T-helper 1 cell treated with Interleukin-12 subunit alpha and Interleukin-12 subunit beta and Interleukin-4 antibody, amounts not matched to agents 30 μg/mL and 1 μg/mL, for 36 hours (primary cell): ENCODE data around the gene CSF2.
A peak's percentile ranks its signal among the peaks of the same experiment; 100 is the strongest.

Experiments used
- H3K27ac Mint-ChIP-seq: one replicate; pipeline ENCODE4 v1.8.0; 2021; ENCODE audit warnings: mild to moderate bottlenecking, mixed read lengths
- H3K27me3 Mint-ChIP-seq: one replicate; pipeline ENCODE4 v1.8.0; 2021; ENCODE audit warnings: low read depth, mixed read lengths
- H3K36me3 Mint-ChIP-seq: one replicate; pipeline ENCODE4 v1.8.0; 2021; ENCODE audit warnings: low read depth, mixed read lengths
- H3K4me1 Mint-ChIP-seq: one replicate; pipeline ENCODE4 v1.8.0; 2021; ENCODE audit warnings: low read depth, mixed read lengths
- H3K4me3 Mint-ChIP-seq: one replicate; pipeline ENCODE4 v1.8.0; 2021; ENCODE audit warnings: mild to moderate bottlenecking, moderate library complexity, mixed read lengths
- H3K9me3 Mint-ChIP-seq: one replicate; pipeline ENCODE4 v1.8.0; 2021; ENCODE audit warnings: mixed read lengths

Gene CSF2

DNA sequence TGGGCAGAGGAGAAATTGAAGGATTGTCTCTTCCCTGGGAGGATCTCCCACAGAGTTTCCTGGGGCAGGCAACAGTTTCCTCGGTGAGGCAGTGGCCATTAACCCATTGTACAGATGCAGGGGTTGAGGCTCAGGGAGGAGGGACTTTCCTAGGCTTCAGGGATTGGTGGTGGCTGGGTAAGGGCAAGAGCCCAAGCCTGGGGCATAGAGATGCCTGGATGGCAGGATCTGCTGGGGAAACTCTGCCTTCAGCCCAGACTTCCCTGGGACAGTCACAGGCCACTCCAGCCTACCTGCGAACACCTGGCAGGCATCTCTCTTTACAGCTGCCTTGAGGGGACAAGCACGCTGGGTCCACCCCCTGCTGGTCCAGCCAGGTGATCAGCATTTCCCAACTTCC lies 3.6 kb upstream of the CSF2 start:
- peaks cover 7% of the 10 kb centered on the region for H3K36me3 Mint-ChIP-seq
- H3K4me3 Mint-ChIP-seq, result no peak overlapping the region
- no peaks in the 10 kb centered on the region for H3K27me3 Mint-ChIP-seq
- no peaks in the 10 kb centered on the region for H3K9me3 Mint-ChIP-seq
- H3K27ac Mint-ChIP-seq, result peak overlapping the region; percentile 31
- peaks cover 54% of the 10 kb centered on the region for H3K4me1 Mint-ChIP-seq

DNA sequence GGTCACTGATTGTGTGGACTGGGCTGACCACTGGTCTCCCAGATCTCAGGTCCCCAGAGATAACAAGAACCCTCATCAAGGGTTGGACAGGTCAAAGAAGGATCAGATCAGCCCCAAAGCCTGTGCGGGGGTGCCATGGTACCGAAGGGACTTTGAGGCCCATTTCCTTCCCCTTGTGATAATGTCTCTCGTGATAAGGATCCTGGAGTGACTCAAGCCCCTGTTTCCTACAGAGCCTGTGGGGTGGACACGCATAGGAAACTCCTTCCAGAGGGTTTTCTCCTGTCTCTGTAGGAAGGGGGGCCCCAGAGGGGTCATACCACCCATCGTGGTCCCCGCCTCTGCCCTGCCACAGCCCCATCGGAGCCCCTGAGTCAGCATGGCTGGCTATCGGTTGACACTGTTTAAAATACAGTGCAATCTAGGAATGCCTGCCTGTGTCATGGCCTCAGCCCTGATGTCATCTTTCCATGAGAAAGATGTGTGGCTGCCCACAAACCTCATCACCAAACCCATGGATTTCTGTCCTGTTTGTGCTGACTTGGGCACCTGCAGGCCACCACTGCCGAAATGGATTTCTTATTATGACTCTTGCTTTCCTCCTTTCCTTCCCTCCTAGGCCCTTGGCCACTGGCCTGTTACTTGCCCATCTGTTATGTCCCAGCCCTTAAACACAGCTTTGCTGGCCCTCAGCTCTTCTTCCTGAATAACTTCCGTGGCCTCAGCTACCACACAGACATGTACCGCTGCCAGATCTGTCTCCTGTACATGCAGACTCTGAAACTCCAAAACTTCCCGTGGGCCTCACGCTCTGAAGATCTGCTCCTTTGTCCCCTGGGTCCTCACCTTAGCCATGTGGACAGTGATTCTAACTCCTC lies 2.9 kb upstream of the CSF2 start:
- Mint-ChIP-seq H3K4me3 (no peak overlapping the region), H3K4me1 (peaks cover 55% of the 10 kb centered on the region), H3K27ac (peak overlapping the region; percentile 74), H3K36me3 (peaks cover 7% of the 10 kb centered on the region), H3K27me3 (no peaks in the 10 kb centered on the region), H3K9me3 (no peaks in the 10 kb centered on the region)

DNA sequence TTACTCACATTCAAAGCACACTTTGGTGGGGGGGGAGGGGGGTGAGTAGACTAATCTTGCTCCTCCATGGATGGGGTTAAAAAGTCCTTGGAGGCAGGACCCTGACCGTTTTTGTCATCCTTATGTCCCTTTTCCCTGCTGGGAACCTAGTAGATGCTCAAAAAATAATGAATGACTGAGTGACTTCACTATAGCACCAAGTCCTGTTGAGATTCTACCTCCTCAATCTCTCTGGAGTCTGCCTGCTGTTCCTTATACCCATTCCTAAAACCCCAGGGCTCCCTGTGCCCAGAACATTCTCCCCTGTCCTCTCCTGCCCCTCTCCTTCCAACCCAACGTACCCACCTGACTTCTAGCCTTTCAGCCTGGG lies 2.3 kb upstream of the CSF2 start:
- Mint-ChIP-seq H3K4me3 (no peak overlapping the region), H3K9me3 (no peaks in the 10 kb centered on the region), H3K27me3 (no peaks in the 10 kb centered on the region), H3K27ac (peak overlapping the region; percentile 74), H3K4me1 (peaks cover 52% of the 10 kb centered on the region), H3K36me3 (peaks cover 8% of the 10 kb centered on the region)

DNA sequence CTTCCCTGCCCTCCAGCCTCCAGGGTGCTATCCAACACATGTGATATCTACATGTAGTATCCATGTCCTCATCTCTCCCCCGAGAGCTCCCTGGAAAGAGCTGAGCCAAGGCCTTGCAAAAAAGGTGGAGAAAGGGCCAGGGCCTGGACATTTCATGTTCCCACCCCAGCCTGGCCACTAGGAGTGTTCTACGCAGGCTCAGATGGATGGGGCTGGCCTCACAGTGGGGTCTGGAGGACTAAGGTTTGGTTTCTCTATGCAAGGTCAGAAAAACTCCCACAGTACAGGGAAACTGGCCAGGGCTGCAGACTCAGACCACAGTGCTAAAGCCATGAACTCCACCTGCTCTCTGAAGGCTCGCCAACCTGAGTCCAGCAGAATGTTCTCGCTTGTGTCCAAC lies 1.5 kb upstream of the CSF2 start:
- H3K4me1 Mint-ChIP-seq, result peaks cover 50% of the 10 kb centered on the region
- no peaks in the 10 kb centered on the region for H3K27me3 Mint-ChIP-seq
- H3K9me3 Mint-ChIP-seq, result no peaks in the 10 kb centered on the region
- H3K4me3 Mint-ChIP-seq, result no peak overlapping the region
- H3K36me3 Mint-ChIP-seq, result peaks cover 10% of the 10 kb centered on the region
- peak overlapping the region; percentile 69 for H3K27ac Mint-ChIP-seq

DNA sequence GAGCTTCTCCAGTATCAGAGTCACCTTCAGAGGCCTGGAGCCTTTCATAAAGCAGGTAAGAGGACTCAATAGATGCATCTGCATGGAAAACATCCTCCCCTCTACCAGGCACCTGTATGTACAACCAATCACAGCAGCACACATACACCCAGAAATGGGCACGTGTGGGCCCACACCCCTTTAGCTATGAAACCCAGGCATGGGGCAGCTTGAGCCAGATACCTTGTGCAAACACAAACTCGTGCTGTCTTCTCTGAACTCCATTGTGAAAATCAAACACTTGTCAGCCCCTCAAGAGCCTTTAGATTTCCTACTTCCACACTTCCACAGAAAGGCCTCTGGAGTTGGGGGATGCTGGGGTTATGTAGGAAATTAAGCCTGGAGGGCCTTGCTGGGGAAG lies 1.1 kb upstream of the CSF2 start:
- no peaks in the 10 kb centered on the region for H3K9me3 Mint-ChIP-seq
- peak overlapping the region; percentile 69 for H3K27ac Mint-ChIP-seq
- no peak overlapping the region for H3K4me3 Mint-ChIP-seq
- peaks cover 11% of the 10 kb centered on the region for H3K36me3 Mint-ChIP-seq
- no peaks in the 10 kb centered on the region for H3K27me3 Mint-ChIP-seq
- H3K4me1 Mint-ChIP-seq, result peaks cover 51% of the 10 kb centered on the region

DNA sequence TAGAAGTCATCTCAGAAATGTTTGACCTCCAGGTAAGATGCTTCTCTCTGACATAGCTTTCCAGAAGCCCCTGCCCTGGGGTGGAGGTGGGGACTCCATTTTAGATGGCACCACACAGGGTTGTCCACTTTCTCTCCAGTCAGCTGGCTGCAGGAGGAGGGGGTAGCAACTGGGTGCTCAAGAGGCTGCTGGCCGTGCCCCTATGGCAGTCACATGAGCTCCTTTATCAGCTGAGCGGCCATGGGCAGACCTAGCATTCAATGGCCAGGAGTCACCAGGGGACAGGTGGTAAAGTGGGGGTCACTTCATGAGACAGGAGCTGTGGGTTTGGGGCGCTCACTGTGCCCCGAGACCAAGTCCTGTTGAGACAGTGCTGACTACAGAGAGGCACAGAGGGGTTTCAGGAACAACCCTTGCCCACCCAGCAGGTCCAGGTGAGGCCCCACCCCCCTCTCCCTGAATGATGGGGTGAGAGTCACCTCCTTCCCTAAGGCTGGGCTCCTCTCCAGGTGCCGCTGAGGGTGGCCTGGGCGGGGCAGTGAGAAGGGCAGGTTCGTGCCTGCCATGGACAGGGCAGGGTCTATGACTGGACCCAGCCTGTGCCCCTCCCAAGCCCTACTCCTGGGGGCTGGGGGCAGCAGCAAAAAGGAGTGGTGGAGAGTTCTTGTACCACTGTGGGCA lies 642 bp downstream of the CSF2 start:
- Mint-ChIP-seq H3K4me1 (peaks cover 54% of the 10 kb centered on the region), H3K36me3 (peaks cover 7% of the 10 kb centered on the region), H3K9me3 (no peaks in the 10 kb centered on the region), H3K27ac (peak overlapping the region; percentile 77), H3K4me3 (peak overlapping the region; percentile 64), H3K27me3 (no peaks in the 10 kb centered on the region)

DNA sequence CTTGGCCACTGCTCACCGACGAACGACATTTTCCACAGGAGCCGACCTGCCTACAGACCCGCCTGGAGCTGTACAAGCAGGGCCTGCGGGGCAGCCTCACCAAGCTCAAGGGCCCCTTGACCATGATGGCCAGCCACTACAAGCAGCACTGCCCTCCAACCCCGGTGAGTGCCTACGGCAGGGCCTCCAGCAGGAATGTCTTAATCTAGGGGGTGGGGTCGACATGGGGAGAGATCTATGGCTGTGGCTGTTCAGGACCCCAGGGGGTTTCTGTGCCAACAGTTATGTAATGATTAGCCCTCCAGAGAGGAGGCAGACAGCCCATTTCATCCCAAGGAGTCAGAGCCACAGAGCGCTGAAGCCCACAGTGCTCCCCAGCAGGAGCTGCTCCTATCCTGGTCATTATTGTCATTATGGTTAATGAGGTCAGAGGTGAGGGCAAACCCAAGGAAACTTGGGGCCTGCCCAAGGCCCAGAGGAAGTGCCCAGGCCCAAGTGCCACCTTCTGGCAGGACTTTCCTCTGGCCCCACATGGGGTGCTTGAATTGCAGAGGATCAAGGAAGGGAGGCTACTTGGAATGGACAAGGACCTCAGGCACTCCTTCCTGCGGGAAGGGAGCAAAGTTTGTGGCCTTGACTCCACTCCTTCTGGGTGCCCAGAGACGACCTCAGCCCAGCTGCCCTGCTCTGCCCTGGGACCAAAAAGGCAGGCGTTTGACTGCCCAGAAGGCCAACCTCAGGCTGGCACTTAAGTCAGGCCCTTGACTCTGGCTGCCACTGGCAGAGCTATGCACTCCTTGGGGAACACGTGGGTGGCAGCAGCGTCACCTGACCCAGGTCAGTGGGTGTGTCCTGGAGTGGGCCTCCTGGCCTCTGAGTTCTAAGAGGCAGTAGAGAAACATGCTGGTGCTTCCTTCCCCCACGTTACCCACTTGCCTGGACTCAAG lies 1.5 kb downstream of the CSF2 start:
- Mint-ChIP-seq H3K4me1 (peaks cover 54% of the 10 kb centered on the region), H3K27ac (peak overlapping the region; percentile 77)

DNA sequence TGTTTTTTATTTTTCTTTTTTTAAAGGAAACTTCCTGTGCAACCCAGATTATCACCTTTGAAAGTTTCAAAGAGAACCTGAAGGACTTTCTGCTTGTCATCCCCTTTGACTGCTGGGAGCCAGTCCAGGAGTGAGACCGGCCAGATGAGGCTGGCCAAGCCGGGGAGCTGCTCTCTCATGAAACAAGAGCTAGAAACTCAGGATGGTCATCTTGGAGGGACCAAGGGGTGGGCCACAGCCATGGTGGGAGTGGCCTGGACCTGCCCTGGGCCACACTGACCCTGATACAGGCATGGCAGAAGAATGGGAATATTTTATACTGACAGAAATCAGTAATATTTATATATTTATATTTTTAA lies 2.1 kb downstream of the CSF2 start:
- Mint-ChIP-seq H3K36me3 (peaks cover 7% of the 10 kb centered on the region), H3K27ac (peak overlapping the region; percentile 77), H3K4me3 (peak overlapping the region; percentile 65), H3K4me1 (peaks cover 54% of the 10 kb centered on the region), H3K27me3 (no peaks in the 10 kb centered on the region), H3K9me3 (no peaks in the 10 kb centered on the region)

More for the DNA sequence above, 1.5 kb downstream of the CSF2 start:
- Mint-ChIP-seq H3K4me3 (peak overlapping the region; percentile 65), H3K9me3 (no peaks in the 10 kb centered on the region), H3K36me3 (peaks cover 7% of the 10 kb centered on the region), H3K27me3 (no peaks in the 10 kb centered on the region)

DNA sequence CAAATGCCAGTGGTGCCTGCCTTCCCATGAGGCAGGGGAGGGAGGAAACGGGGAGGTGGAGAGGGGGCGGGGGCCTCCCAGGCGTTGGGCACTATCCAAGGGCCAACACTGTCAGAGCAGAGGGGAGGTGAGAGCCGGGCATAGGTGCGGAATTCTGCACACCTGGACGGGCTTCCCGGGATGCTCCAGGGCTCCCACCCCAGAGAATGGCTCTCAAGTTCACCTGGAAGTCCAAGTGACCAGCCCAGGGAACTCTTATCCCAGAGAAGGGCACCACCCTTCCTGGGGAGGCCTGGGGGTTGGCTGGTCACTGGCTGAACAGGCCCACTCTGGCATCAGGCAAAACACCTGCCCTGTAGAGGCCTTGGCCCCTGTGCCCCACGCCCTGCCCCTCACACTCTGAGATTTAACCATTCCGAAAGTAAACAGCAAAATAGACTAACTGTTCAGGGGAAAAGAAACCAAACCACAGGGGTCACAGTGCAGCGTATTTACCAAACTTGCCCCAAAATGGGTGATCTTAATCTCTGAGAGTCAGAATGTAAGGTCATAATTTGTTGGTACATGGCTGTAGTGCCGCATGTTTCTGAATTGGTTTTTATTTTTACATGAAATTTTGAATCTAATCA lies 2.7 kb downstream of the CSF2 start:
- Mint-ChIP-seq H3K9me3 (no peaks in the 10 kb centered on the region), H3K4me3 (no peak overlapping the region), H3K27ac (peak overlapping the region; percentile 83), H3K27me3 (no peaks in the 10 kb centered on the region), H3K4me1 (peaks cover 52% of the 10 kb centered on the region), H3K36me3 (peaks cover 7% of the 10 kb centered on the region)

DNA sequence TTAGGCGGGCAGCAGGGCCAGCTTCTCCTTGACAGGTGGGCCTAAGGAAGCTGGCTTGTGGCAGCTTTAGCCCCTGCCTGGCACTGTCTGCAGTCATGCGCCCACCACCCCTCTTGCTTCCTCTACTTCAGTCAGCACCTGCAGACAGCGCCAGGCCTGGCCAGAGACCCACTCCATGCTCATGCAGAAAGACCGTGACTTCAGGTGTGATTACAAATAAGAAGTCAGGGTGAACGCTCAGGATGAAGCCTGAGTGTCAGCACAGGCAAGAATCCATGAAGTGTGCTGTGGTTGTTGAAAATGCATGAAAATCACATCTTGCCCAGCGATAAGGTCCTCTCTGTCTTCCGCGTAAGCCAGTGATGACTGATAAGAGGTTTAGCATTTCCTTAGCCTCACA lies 3.4 kb downstream of the CSF2 start:
- Mint-ChIP-seq H3K9me3 (no peaks in the 10 kb centered on the region), H3K36me3 (peaks cover 6% of the 10 kb centered on the region), H3K4me1 (peaks cover 54% of the 10 kb centered on the region), H3K27me3 (no peaks in the 10 kb centered on the region), H3K4me3 (peak overlapping the region; percentile 14), H3K27ac (peak overlapping the region; percentile 83)

DNA sequence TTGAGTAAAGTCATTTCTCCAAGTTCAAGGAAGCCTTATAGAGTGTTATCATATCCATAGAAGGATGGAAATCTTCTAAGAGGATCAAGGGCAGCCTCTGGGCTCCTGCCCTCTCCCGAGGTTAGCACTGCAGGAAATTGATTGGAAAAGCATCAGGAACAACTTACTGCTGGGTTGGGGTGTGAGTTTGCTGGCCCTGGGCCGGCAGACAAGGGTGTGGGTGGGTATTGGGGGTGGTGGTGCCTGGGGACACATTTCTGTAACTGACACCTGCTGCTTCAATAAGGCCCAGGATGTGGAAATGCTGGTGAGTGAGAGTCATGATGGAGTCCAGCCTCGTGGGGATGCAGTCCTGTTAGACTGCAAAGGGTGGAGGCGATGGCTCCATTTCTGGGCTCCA lies 5.5 kb downstream of the CSF2 start:
- Mint-ChIP-seq H3K36me3 (peaks cover 6% of the 10 kb centered on the region), H3K4me3 (no peak overlapping the region), H3K27ac (peak overlapping the region; percentile 73), H3K4me1 (peaks cover 62% of the 10 kb centered on the region), H3K27me3 (no peaks in the 10 kb centered on the region), H3K9me3 (no peaks in the 10 kb centered on the region)

DNA sequence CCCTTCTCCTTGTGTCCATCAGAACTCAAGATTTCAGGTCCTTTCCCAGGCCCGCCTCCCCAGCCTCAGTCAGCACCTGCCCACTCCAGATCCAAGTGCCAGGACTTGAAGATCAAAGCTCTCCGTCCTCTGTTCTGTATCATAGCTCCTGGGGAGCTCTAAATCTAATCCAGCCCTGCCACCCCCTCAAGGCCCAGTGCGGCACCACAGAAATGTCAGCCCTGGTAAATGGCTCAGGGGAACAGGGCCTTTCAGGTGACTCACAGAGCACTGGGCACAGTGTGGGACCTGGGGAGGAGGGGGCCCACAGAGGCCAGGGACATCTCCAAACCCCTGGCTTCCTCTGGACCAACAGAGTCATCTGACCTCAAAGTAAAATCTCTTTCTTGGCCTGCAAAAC lies 6.0 kb downstream of the CSF2 start:
- peaks cover 58% of the 10 kb centered on the region for H3K4me1 Mint-ChIP-seq
- no peaks in the 10 kb centered on the region for H3K9me3 Mint-ChIP-seq
- no peak overlapping the region for H3K27ac Mint-ChIP-seq
- H3K27me3 Mint-ChIP-seq, result no peaks in the 10 kb centered on the region
- peaks cover 6% of the 10 kb centered on the region for H3K36me3 Mint-ChIP-seq
- H3K4me3 Mint-ChIP-seq, result no peak overlapping the region

DNA sequence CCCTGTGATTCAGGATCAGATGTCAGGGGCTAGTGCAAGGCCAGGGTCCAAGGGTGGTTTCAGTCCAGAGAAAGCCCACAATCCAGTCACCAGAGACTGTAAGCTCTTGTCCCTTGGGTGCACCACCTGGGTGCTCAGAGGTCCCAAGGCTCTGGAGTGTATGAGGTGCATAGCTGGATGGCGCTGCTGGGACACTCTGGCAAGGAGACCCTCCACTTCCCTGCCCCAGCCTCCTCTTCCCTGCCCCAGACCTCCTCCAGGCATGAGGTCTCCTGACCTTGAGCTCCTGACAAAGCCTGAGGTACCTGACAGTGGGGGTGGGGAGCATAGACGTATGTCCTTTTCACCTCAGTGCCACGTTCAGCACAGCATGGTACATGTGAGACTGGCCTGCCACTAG lies 7.0 kb downstream of the CSF2 start:
- Mint-ChIP-seq H3K36me3 (peaks cover 7% of the 10 kb centered on the region), H3K27me3 (no peaks in the 10 kb centered on the region), H3K4me1 (peaks cover 58% of the 10 kb centered on the region), H3K4me3 (no peak overlapping the region), H3K27ac (no peak overlapping the region), H3K9me3 (no peaks in the 10 kb centered on the region)

DNA sequence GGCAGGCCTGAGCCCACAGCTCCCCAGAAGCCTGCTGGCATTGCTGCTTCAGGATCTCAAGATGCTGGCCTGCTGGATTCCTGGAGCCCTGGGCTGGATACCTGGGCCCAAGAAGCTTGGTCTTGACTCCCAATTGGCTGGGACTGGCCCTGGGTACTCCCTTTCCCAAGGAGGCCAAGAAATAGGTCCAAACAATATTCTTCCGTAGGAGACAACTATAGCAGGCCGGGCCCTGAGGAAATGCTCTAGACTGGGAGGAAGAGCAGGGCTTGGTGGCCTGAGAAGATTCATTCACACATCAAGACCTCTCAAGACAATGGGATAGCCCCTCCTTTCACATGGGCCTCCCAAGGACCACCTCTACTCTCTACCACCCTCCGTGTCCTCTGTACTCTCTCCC lies 7.9 kb downstream of the CSF2 start:
- no peaks in the 10 kb centered on the region for H3K9me3 Mint-ChIP-seq
- peaks cover 64% of the 10 kb centered on the region for H3K4me1 Mint-ChIP-seq
- H3K36me3 Mint-ChIP-seq, result peaks cover 6% of the 10 kb centered on the region
- H3K27me3 Mint-ChIP-seq, result no peaks in the 10 kb centered on the region
- peak overlapping the region; percentile 63 for H3K27ac Mint-ChIP-seq
- no peak overlapping the region for H3K4me3 Mint-ChIP-seq
